IMR-90 (cell line): ENCODE measurements around the gene LIMS2. TPM values are rescaled to one million over a fixed set of nuclear protein-coding genes. Genes with fewer than 3 reads are reported as not detected.

ENCODE experiments used
- ATAC-seq: fragments of 200-7000 bp; cut with Tn5 transposase; 2 replicates; pipeline ENCODE4 v1.9.1; 2020; ENCODE audit warnings: low read depth, mild to moderate bottlenecking, moderate library complexity
- BruUV-seq: library from RNA; stranded (reverse); fragments of 400-500 nt; replicated peaks from 2 replicates; lab custom pipeline; 2021; lab: Mats Ljungman, UMichigan
- CTCF ChIA-PET: fragments of 300-600 bp; formaldehyde crosslinking; extraction: SDS; loops from one replicate; lab custom pipeline; 2021; ENCODE audit warnings: antibody characterized with exemption; lab: Yijun Ruan, JAX
- POLR2A ChIA-PET: fragments of 300-600 bp; sonication (Branson Sonifier 250); formaldehyde crosslinking; loops from one replicate; lab custom pipeline; 2022; ENCODE audit warnings: antibody characterized with exemption; ENCODE audit not compliant: unreplicated experiment; lab: Charles Lee
- DNase-seq: peaks from one replicate; pipeline ENCODE4 v3.0.0; 2013
- H2AFZ ChIP-seq: replicated peaks from 2 replicates; pipeline ENCODE3; 2013; ENCODE audit warnings: low read length, mild to moderate bottlenecking; ENCODE audit not compliant: poor library complexity
- H2AK5ac ChIP-seq: 2 replicates; pipeline ENCODE4 v1.6.1; 2013; ENCODE audit warnings: low read depth, low read length, inconsistent platforms
- H2AK9ac ChIP-seq: replicated peaks from 2 replicates; pipeline ENCODE3; 2013; ENCODE audit warnings: mild to moderate bottlenecking, low read depth, low read length, moderate library complexity; ENCODE audit not compliant: poor library complexity
- H2BK120ac ChIP-seq: 2 replicates; pipeline ENCODE4 v1.6.1; 2013; ENCODE audit warnings: low read depth, low read length, inconsistent platforms
- H2BK15ac ChIP-seq: 3 replicates; pipeline ENCODE4 v1.6.1; 2013; ENCODE audit warnings: low read depth, low read length, inconsistent platforms
- H2BK20ac ChIP-seq: 2 replicates; pipeline ENCODE4 v1.6.1; 2013; ENCODE audit warnings: low read depth, mild to moderate bottlenecking, inconsistent platforms, low read length, moderate library complexity
- H2BK5ac ChIP-seq: 2 replicates; pipeline ENCODE4 v1.6.1; 2013; ENCODE audit warnings: mild to moderate bottlenecking, low read depth, low read length, inconsistent platforms; ENCODE audit not compliant: poor library complexity, severe bottlenecking
- H3K14ac ChIP-seq: replicated peaks from 2 replicates; pipeline ENCODE4 v1.6.1; 2013; ENCODE audit warnings: low read depth, low read length, inconsistent platforms
- H3K18ac ChIP-seq: 2 replicates; pipeline ENCODE4 v1.6.1; 2013; ENCODE audit warnings: low read depth, low read length, control low read depth
- H3K23ac ChIP-seq: 2 replicates; pipeline ENCODE4 v1.6.1; 2013; ENCODE audit warnings: low read depth, low read length, inconsistent platforms
- H3K27ac ChIP-seq: 2 replicates; pipeline ENCODE4 v1.5.1; 2013; ENCODE audit warnings: mild to moderate bottlenecking, control low read depth, low read length; ENCODE audit not compliant: insufficient read depth
- H3K27me3 ChIP-seq: 2 replicates; pipeline ENCODE4 v1.6.1; 2013; ENCODE audit warnings: low read length; ENCODE audit not compliant: control insufficient read depth, insufficient read depth
- H3K36me3 ChIP-seq: 2 replicates; pipeline ENCODE4 v1.6.1; 2013; ENCODE audit warnings: low read length, mixed read lengths; ENCODE audit not compliant: control insufficient read depth, insufficient read depth
- H3K4ac ChIP-seq: 2 replicates; pipeline ENCODE4 v1.6.1; 2013; ENCODE audit warnings: low read depth, low read length, inconsistent platforms
- H3K4me1 ChIP-seq: 2 replicates; pipeline ENCODE4 v1.6.1; 2013; ENCODE audit warnings: low read length, mixed read lengths; ENCODE audit not compliant: control insufficient read depth, insufficient read depth
- H3K4me2 ChIP-seq: 2 replicates; pipeline ENCODE4 v1.6.1; 2013; ENCODE audit warnings: low read depth, mild to moderate bottlenecking, control low read depth, low read length, moderate library complexity
- H3K4me3 ChIP-seq: 2 replicates; pipeline ENCODE4 v1.5.1; 2013; ENCODE audit warnings: low read depth, mild to moderate bottlenecking, control low read depth, low read length, moderate library complexity; ENCODE audit not compliant: insufficient read depth
- H3K56ac ChIP-seq: 2 replicates; pipeline ENCODE4 v1.6.1; 2013; ENCODE audit warnings: low read length, inconsistent platforms; ENCODE audit not compliant: insufficient read depth; ENCODE audit errors: extremely low read depth
- H3K79me1 ChIP-seq, 2 experiments: 2 replicates each; pipeline ENCODE4 v1.6.1; 2013; ENCODE audit warnings: low read length in 2 of 2, inconsistent platforms in 1 of 2, low read depth in 1 of 2
- H3K9ac ChIP-seq: 2 replicates; pipeline ENCODE4 v1.6.1; 2013; ENCODE audit warnings: low read depth, low read length, control low read depth
- H3K9me1 ChIP-seq: 2 replicates; pipeline ENCODE4 v1.6.1; 2013; ENCODE audit warnings: low read length, inconsistent platforms; ENCODE audit not compliant: insufficient read depth
- H3K9me3 ChIP-seq: 2 replicates; pipeline ENCODE4 v1.6.1; 2013; ENCODE audit warnings: low read length; ENCODE audit not compliant: control insufficient read depth, insufficient read depth
- H4K20me1 ChIP-seq: 2 replicates; pipeline ENCODE4 v1.6.1; 2013; ENCODE audit warnings: low read length, inconsistent platforms; ENCODE audit not compliant: insufficient read depth
- H4K5ac ChIP-seq: 2 replicates; pipeline ENCODE4 v1.6.1; 2013; ENCODE audit warnings: mild to moderate bottlenecking, low read depth, low read length, control low read depth
- H4K8ac ChIP-seq, 2 experiments: 2 replicates each; pipeline ENCODE4 v1.6.1; 2013; ENCODE audit warnings: low read depth in 2 of 2, low read length in 2 of 2, control low read depth in 1 of 2, inconsistent platforms in 1 of 2
- H4K91ac ChIP-seq: 2 replicates; pipeline ENCODE4 v1.6.1; 2013; ENCODE audit warnings: low read depth, low read length, inconsistent platforms; ENCODE audit not compliant: insufficient read depth
- BHLHE40 ChIP-seq: fragments of 150-350 bp; IDR thresholded peaks from 2 replicates; pipeline ENCODE4 v1.6.1; 2016; ENCODE audit warnings: mild to moderate bottlenecking, low read depth, low read length
- CEBPB ChIP-seq: IDR thresholded peaks from 2 replicates; pipeline ENCODE4 v1.6.1; 2012; ENCODE audit warnings: low read depth, low read length, improper control_type of control experiment
- CHD1 ChIP-seq: IDR thresholded peaks from 2 replicates; pipeline ENCODE4 v1.6.1; 2012; ENCODE audit warnings: low read depth, low read length, improper control_type of control experiment
- FOS ChIP-seq: fragments of 150-350 bp; IDR thresholded peaks from 2 replicates; pipeline ENCODE4 v1.6.1; 2016; ENCODE audit warnings: low read depth, low read length
- MAFK ChIP-seq: IDR thresholded peaks from 2 replicates; pipeline ENCODE4 v1.6.1; 2012; ENCODE audit warnings: low read depth, low read length, improper control_type of control experiment
- MAZ ChIP-seq: IDR thresholded peaks from 2 replicates; pipeline ENCODE4 v1.6.1; 2012; ENCODE audit warnings: low read depth, mild to moderate bottlenecking, low read length, improper control_type of control experiment, moderate library complexity, borderline replicate concordance
- MXI1 ChIP-seq: IDR thresholded peaks from 2 replicates; pipeline ENCODE4 v1.6.1; 2012; ENCODE audit warnings: low read depth, mild to moderate bottlenecking, low read length, moderate library complexity, borderline replicate concordance
- NFE2L2 ChIP-seq: fragments of 150-350 bp; IDR thresholded peaks from 2 replicates; pipeline ENCODE4 v1.6.1; 2016; ENCODE audit warnings: low read depth, mild to moderate bottlenecking, low read length
- POLR2A ChIP-seq: IDR thresholded peaks from 2 replicates; pipeline ENCODE4 v1.6.1; 2012; ENCODE audit warnings: mild to moderate bottlenecking, low read depth, low read length
- RAD21 ChIP-seq: IDR thresholded peaks from 2 replicates; pipeline ENCODE4 v1.6.1; 2012; ENCODE audit warnings: low read length, improper control_type of control experiment
- RCOR1 ChIP-seq: IDR thresholded peaks from 2 replicates; pipeline ENCODE4 v1.6.1; 2012; ENCODE audit warnings: mild to moderate bottlenecking, low read length, improper control_type of control experiment; ENCODE audit not compliant: insufficient replicate concordance
- RFX5 ChIP-seq: IDR thresholded peaks from 2 replicates; pipeline ENCODE4 v1.8.0; 2012; ENCODE audit warnings: low read depth, mild to moderate bottlenecking, low read length, moderate library complexity
- SMC3 ChIP-seq: fragments of 150-350 bp; IDR thresholded peaks from 2 replicates; pipeline ENCODE4 v1.6.1; 2016; ENCODE audit warnings: low read depth, mild to moderate bottlenecking, antibody characterized with exemption, low read length, moderate library complexity
- WGBS, 2 experiments: methylation state at CpG; one replicate each; pipeline versions ENCODE4 v1.1.5 to v1.1.7; 2013; ENCODE audit warnings: missing lambda C conversion rate in 2 of 2; ENCODE audit not compliant: insufficient read length in 1 of 2; ENCODE audit errors: extremely low coverage in 2 of 2; 5-methylcytosine and 5-hydroxymethylcytosine counted together
- dilution Hi-C: fragments of 300-500 bp; cut with HindIII; formaldehyde crosslinking; loops from one replicate; pipeline ENCODE4 v1.14.3; 2018; ENCODE audit warnings: low sequenced_read_pairs; ENCODE audit not compliant: unreplicated experiment
- in situ Hi-C: fragments of 300-500 bp; cut with MboI; formaldehyde crosslinking; loops from 3 replicates; pipeline ENCODE4 v1.14.3; 2019; ENCODE audit warnings: low sequenced_read_pairs, inconsistent platforms, mixed read lengths
- intact Hi-C: fragments of 100-400 bp; cut with micrococcal nuclease; formaldehyde crosslinking; loops from 2 replicates; pipeline ENCODE4 v1.10.0; 2022
- polyA plus RNA-seq, 3 experiments: library from polyadenylated mRNA; depleted of rRNA; stranded (reverse); fragments of >200 nt; gene quantifications; 2 replicates each; pipeline ENCODE4 v1.2.3, GENCODE V29; 2012; ENCODE audit warnings: low replicate concordance in 1 of 3
- total RNA-seq: library from RNA; depleted of rRNA; stranded (reverse); fragments of >200 nt; gene quantifications from 2 replicates; pipeline ENCODE4 v1.2.3, GENCODE V29; 2012
- TF ChIP-seq, protein P1 (sequence below): conservative IDR thresholded peaks from 2 replicates; pipeline ENCODE4 v1.5.1; 2012; ENCODE audit warnings: mild to moderate bottlenecking, low read depth, low read length, improper control_type of control experiment
- TF ChIP-seq, protein P2 (sequence below): fragments of 150-350 bp; IDR thresholded peaks from 2 replicates; pipeline ENCODE4 v1.6.1; 2016; ENCODE audit warnings: low read depth, mild to moderate bottlenecking, low read length, moderate library complexity, borderline replicate concordance
- TF ChIP-seq, protein P3 (sequence below): fragments of 150-350 bp; IDR thresholded peaks from 2 replicates; pipeline ENCODE4 v1.6.1; 2017; ENCODE audit warnings: mild to moderate bottlenecking, antibody characterized with exemption, low read length, low read depth

The LIMS2 gene
- total and polyA plus RNA-seq, 2 of the 4 experiments (the other 2 are of a cell fraction): 1.3 to 18.8 TPM

DNA sequence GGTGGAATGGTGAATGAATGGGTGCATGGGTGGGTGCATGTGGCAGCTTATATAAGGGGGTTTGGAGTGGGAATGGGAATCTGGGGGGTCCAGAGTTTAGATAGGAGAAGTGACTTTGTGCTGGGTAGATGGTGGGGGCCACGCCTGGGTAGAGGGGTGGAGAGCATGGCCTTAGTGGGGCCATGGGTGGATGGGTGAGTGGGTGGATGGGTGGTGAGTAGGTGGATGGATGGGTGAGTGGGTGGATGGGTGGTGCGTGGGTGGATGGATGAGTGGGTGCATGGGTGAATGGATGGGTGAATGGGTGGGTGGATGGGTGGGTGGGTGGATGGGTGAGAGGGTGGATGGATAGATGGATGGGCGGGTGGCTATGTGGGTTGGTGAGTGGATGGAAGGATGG, 86.0 kb downstream of the LIMS2 start:
- no peak overlapping the region for H2AFZ ChIP-seq
- no peak overlapping the region for H3K4me2 ChIP-seq
- H4K20me1 ChIP-seq: no peaks in the 10 kb centered on the region
- H3K79me1 ChIP-seq: no peaks in the 10 kb centered on the region
- ChIA-PET POLR2A (no interaction called here), CTCF (no interaction called here)
- no peaks in the 10 kb centered on the region for H3K9me3 ChIP-seq
- ATAC-seq (no peak), DNase-seq (no peak)
- WGBS, 2 experiments: 77% methylated on average over 2 of the region's 3 CpGs; no CpG with 5 or more reads in 1 of the 2 experiments
- no peak overlapping the region for H3K4me3 ChIP-seq
- BruUV-seq: no TSS peak
- no peak overlapping the region for H3K56ac ChIP-seq
- H4K91ac ChIP-seq: no peak overlapping the region
- no peak overlapping the region for H3K9ac ChIP-seq
- no peaks in the 10 kb centered on the region for H3K4me1 ChIP-seq
- H3K14ac ChIP-seq: no peak overlapping the region
- no peak overlapping the region for H3K23ac ChIP-seq
- H2BK5ac ChIP-seq: no peak overlapping the region
- no peak overlapping the region for H4K8ac ChIP-seq
- no peak overlapping the region for H3K4ac ChIP-seq
- dilution Hi-C loops: no loop called here
- H3K27ac ChIP-seq: no peak overlapping the region
- H3K27me3 ChIP-seq: peaks cover 12% of the 10 kb centered on the region
- H2AK9ac ChIP-seq: no peak overlapping the region
- no peak overlapping the region for H2BK15ac ChIP-seq
- no peak for TF ChIP-seq MAFK
- no peak for TF ChIP-seq POLR2A
- TF ChIP-seq BHLHE40: no peak
- no peak for TF ChIP-seq SMC3
- TF ChIP-seq NFE2L2: no peak
- TF ChIP-seq RAD21: no peak
- TF ChIP-seq, protein P1, sequence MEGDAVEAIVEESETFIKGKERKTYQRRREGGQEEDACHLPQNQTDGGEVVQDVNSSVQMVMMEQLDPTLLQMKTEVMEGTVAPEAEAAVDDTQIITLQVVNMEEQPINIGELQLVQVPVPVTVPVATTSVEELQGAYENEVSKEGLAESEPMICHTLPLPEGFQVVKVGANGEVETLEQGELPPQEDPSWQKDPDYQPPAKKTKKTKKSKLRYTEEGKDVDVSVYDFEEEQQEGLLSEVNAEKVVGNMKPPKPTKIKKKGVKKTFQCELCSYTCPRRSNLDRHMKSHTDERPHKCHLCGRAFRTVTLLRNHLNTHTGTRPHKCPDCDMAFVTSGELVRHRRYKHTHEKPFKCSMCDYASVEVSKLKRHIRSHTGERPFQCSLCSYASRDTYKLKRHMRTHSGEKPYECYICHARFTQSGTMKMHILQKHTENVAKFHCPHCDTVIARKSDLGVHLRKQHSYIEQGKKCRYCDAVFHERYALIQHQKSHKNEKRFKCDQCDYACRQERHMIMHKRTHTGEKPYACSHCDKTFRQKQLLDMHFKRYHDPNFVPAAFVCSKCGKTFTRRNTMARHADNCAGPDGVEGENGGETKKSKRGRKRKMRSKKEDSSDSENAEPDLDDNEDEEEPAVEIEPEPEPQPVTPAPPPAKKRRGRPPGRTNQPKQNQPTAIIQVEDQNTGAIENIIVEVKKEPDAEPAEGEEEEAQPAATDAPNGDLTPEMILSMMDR: no peak
- TF ChIP-seq RCOR1: no peak
- TF ChIP-seq RFX5: no peak
- TF ChIP-seq, protein P2, sequence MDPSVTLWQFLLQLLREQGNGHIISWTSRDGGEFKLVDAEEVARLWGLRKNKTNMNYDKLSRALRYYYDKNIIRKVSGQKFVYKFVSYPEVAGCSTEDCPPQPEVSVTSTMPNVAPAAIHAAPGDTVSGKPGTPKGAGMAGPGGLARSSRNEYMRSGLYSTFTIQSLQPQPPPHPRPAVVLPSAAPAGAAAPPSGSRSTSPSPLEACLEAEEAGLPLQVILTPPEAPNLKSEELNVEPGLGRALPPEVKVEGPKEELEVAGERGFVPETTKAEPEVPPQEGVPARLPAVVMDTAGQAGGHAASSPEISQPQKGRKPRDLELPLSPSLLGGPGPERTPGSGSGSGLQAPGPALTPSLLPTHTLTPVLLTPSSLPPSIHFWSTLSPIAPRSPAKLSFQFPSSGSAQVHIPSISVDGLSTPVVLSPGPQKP: no peak
- no peak for TF ChIP-seq FOS
- TF ChIP-seq MXI1: no peak
- TF ChIP-seq CEBPB: no peak
- TF ChIP-seq CHD1: no peak
- no peak for TF ChIP-seq MAZ
- TF ChIP-seq, protein P3, sequence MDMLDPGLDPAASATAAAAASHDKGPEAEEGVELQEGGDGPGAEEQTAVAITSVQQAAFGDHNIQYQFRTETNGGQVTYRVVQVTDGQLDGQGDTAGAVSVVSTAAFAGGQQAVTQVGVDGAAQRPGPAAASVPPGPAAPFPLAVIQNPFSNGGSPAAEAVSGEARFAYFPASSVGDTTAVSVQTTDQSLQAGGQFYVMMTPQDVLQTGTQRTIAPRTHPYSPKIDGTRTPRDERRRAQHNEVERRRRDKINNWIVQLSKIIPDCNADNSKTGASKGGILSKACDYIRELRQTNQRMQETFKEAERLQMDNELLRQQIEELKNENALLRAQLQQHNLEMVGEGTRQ: no peak
- no peak overlapping the region for H2AK5ac ChIP-seq
- H2BK120ac ChIP-seq: no peak overlapping the region
- no peak overlapping the region for H4K5ac ChIP-seq
- intact Hi-C loops: no loop called here
- in situ Hi-C loops: no loop called here
- H3K36me3 ChIP-seq: no peaks in the 10 kb centered on the region
- no peak overlapping the region for H3K18ac ChIP-seq
- H3K9me1 ChIP-seq: no peaks in the 10 kb centered on the region
- no peak overlapping the region for H2BK20ac ChIP-seq
